ENCODE data around the gene TMEM143.

The TMEM143 gene

DNA sequence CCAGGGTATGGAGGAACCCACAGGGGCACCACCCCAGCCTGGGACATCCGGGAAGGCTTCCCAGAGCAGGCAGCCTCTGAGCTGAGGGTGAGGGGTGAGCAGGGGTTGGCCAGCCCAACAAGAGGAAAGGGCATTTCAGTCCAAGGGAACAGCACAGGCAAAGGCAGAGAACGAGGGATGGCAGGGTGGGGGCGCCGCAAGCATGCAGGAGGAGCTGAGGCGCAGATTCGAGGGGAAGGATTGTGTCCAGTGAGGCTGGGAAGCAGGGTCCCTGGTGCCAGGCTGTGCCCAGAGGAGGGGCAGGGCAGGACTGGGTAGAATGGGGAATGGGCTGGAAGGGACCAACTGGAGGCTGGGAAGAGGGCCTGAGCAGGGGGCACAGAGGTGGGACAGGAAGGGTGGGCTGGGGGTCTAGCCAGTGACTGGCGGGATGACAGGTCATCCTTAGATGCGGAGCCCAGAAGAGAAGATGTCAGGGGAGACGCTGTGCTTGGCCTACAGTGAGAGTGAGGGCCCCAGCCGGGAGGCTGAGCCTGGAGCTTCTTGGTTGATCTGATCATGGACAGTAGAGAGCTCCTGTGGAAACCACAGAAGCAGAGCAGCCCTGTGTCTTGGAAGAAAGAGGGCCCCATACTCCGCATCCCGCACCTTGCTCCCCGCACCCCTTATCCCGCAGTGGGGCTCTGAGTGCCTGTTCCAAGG lies 24.8 kb downstream of the TMEM143 start:
- TF ChIP-seq REST (IDR thresholded peaks at IDR 0.05; ENCODE audit: low read depth) (no peak), FOXM1 (IDR thresholded peaks at IDR 0.05; ENCODE audit: borderline replicate concordance, low read depth) (no peak), EGR1 (IDR thresholded peaks at IDR 0.05) (no peak), TEAD4 (IDR thresholded peaks at IDR 0.05) (no peak), TCF12 (IDR thresholded peaks at IDR 0.05; ENCODE audit: low read depth) (no peak), NFIC (IDR thresholded peaks at IDR 0.05) (no peak), USF1 (IDR thresholded peaks at IDR 0.05) (no peak), CREB1 (IDR thresholded peaks at IDR 0.05; ENCODE audit: low read depth) (no peak), YY1 (IDR thresholded peaks at IDR 0.05; ENCODE audit: low read depth) (no peak), EP300 (IDR thresholded peaks at IDR 0.05; ENCODE audit: borderline replicate concordance) (no peak), CEBPB (IDR thresholded peaks at IDR 0.05) (no peak), ZBTB7A (IDR thresholded peaks at IDR 0.05; ENCODE audit: low read depth) (no peak), RAD21 (IDR thresholded peaks at IDR 0.05; ENCODE audit: low read depth) (no peak), TAF1 (IDR thresholded peaks at IDR 0.05; ENCODE audit: low read depth) (no peak)
- TF ChIP-seq, protein P1, sequence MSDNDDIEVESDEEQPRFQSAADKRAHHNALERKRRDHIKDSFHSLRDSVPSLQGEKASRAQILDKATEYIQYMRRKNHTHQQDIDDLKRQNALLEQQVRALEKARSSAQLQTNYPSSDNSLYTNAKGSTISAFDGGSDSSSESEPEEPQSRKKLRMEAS (IDR thresholded peaks at IDR 0.05), result no peak

DNA sequence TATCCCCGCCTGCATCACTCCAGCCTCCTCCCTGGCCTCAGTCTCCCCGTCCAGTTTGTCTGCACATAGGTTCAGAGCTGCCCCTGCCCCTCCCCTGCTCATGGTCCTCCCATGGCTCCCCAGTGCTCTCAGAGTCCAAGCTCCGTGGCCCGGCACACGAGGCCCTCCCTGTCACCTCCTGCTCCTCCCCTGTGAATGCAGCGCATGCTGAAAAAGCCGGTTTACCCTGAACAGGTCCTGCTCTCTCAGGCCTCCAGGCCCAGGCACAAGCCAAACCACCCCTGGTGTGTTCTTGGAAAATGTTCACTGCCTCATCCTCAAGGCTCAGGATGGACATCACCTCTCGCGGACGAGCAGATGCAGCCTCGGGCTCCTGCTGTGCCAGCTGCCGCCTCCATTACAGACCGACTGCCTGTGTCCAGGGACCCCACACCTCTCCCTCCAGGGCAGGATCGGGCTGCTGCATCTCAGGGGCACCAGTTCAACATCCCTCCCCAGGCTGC lies 25.4 kb downstream of the TMEM143 start:
- TF ChIP-seq TAF1 (IDR thresholded peaks at IDR 0.05; ENCODE audit: low read depth), result no peak
- no peak for TF ChIP-seq TCF12 (IDR thresholded peaks at IDR 0.05; ENCODE audit: low read depth)
- no peak for TF ChIP-seq RAD21 (IDR thresholded peaks at IDR 0.05; ENCODE audit: low read depth)
- TF ChIP-seq FOXM1 (IDR thresholded peaks at IDR 0.05; ENCODE audit: borderline replicate concordance, low read depth), result no peak
- no peak for TF ChIP-seq CREB1 (IDR thresholded peaks at IDR 0.05; ENCODE audit: low read depth)
- no peak for TF ChIP-seq EGR1 (IDR thresholded peaks at IDR 0.05)
- no peak for TF ChIP-seq NFIC (IDR thresholded peaks at IDR 0.05)
- no peak for TF ChIP-seq ZBTB7A (IDR thresholded peaks at IDR 0.05; ENCODE audit: low read depth)
- no peak for TF ChIP-seq REST (IDR thresholded peaks at IDR 0.05; ENCODE audit: low read depth)
- TF ChIP-seq TEAD4 (IDR thresholded peaks at IDR 0.05), result no peak
- TF ChIP-seq, protein P1 (IDR thresholded peaks at IDR 0.05), result no peak
- TF ChIP-seq USF1 (IDR thresholded peaks at IDR 0.05), result no peak
- no peak for TF ChIP-seq EP300 (IDR thresholded peaks at IDR 0.05; ENCODE audit: borderline replicate concordance)
- TF ChIP-seq CEBPB (IDR thresholded peaks at IDR 0.05), result no peak
- no peak for TF ChIP-seq YY1 (IDR thresholded peaks at IDR 0.05; ENCODE audit: low read depth)

DNA sequence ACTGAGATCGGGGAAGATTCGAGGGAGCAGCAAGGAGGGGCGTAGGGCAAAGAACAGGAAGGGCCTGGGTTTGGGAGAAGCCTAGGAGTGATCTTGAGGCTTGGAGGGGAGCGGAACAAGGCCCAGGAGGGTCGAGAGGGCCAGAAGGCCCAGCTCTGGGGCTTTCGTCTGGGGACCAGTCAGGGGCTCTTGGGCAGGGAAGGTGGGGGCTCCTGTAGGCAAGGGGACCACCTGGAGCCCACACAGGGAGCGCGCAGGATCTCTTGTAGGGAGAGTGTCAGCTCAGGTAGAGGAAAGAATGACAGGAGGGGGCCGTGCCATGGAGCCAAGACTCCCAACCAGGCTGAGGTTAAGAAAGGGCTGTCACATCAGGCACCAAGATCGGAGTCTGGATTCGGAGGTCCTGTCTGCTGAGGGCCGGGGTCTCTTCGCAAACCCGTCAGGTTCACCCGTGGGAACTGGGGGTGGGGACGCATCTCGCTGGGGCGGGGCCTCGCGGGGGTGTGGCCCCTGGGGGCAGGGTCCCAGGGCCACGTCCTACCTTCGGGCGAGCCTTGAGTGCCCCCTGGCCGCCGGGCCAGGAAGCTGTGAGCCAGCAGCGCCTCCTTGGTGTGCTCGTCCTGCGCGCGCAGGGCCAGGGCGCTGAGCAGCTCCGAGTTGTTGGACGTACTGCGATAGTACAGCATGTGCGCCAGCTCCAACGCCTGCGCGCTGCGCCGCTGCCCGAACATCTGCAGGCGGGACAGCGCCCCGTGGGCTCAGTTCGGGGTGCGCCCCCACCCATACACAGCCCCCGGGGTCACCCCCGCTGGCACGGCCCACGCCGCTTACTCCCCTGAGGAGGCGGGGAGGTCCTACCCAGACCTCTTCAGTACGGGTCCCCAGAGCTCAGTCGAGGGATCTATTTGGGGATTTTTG lies 30.0 kb downstream of the TMEM143 start:
- TF ChIP-seq, protein P1 (IDR thresholded peaks at IDR 0.05), result peak; percentile 94
- TF ChIP-seq RAD21 (IDR thresholded peaks at IDR 0.05; ENCODE audit: low read depth), result peak; percentile 85
- 0 out of 2 replicates have a peak, but pooled peaks have one; percentile 2 for TF ChIP-seq USF1 (IDR thresholded peaks at IDR 0.05)
- TF ChIP-seq CREB1 (IDR thresholded peaks at IDR 0.05; ENCODE audit: low read depth), result no peak
- TF ChIP-seq FOXM1 (IDR thresholded peaks at IDR 0.05; ENCODE audit: borderline replicate concordance, low read depth), result no peak
- TF ChIP-seq ZBTB7A (IDR thresholded peaks at IDR 0.05; ENCODE audit: low read depth), result 0 out of 2 replicates have a peak, but pooled peaks have one; percentile 13

All from Ishikawa (cell line).